ENCODE results near the gene KRTAP4-16. TPM values are rescaled to one million over a fixed set of nuclear protein-coding genes. Genes with fewer than 3 reads are reported as not detected.

KRTAP4-16 gene
- total and polyA plus RNA-seq, 2 of the 8 experiments (the other 6 are each of a cell fraction or from before 2014, with no cell fraction given): not detected

DNA sequence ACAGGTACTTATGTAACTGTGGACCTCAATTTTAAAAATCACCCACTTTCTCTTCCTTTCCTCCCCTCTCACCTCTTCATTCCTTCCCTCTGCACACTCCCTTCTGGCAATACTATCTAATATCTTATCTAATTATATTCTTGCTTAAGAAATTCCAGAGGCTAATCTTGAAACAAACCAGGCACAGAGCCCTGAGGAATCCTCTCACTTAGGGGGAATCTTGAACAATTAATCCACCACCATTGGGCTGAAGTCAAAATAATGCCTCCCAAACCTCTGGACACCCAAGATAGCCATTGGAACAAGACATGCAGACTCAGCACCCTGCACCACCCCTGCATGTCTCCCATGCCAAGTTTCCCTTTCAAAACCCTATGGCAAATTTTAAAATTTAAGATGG, 39.4 kb upstream of the KRTAP4-16 start:
- Histone ChIP-seq H3K79me1 (ENCODE audit: low read depth, low read length) (no peaks in the 10 kb centered on the region), H3K14ac (ENCODE audit: insufficient read length) (no peak overlapping the region), H3K79me2 (ENCODE audit: control insufficient read depth in 1 of 2, insufficient read depth in 2 of 2, low read length in 2 of 2) (no peaks in the 10 kb centered on the region), H2BK12ac (ENCODE audit: low read depth, low read length) (no peak overlapping the region), H3K56ac (replicated peaks; ENCODE audit: insufficient read length, low read depth, low read length) (no peak overlapping the region), H3K4me3 (ENCODE audit: extremely low read depth in 1 of 4, insufficient read depth in 2 of 4, low read depth in 3 of 4, low read length in 4 of 4) (no peak overlapping the region), H3K4ac (replicated peaks; ENCODE audit: insufficient read length, low read depth, low read length) (no peak overlapping the region), H3K9ac (replicated peaks in 1 of 4; ENCODE audit: extremely low read depth in 1 of 4, low read depth in 3 of 4, low read length in 3 of 4) (no peak overlapping the region), H3K27me3 (replicated peaks in 1 of 4; ENCODE audit: control insufficient read depth in 3 of 4, extremely low read depth in 1 of 4, insufficient read depth in 3 of 4, low read length in 3 of 4) (no peaks in the 10 kb centered on the region), H3K27ac (ENCODE audit: low read depth, low read length) (no peak overlapping the region), H2BK20ac (ENCODE audit: low read length) (no peak overlapping the region), H3K9me3 (ENCODE audit: insufficient read depth in 2 of 2, low read depth in 1 of 2, low read length in 1 of 2) (peaks cover 12% of the 10 kb centered on the region in 2 experiments; a peak in 3 of 4 replicates), H4K91ac (replicated peaks; ENCODE audit: insufficient read length, low read length) (no peak overlapping the region), H4K5ac (ENCODE audit: insufficient read length, low read depth, low read length) (no peak overlapping the region), H2AK5ac (ENCODE audit: low read depth, low read length) (no peak overlapping the region), H2AFZ (ENCODE audit: low read length) (no peak overlapping the region), H4K20me1 (replicated peaks in 1 of 2; ENCODE audit: control insufficient read depth in 1 of 2, insufficient read depth in 2 of 2, low read length in 2 of 2) (no peaks in the 10 kb centered on the region), H3K36me3 (ENCODE audit: control insufficient read depth in 2 of 4, insufficient read depth in 4 of 4, low read length in 3 of 4) (no peaks in the 10 kb centered on the region), H4K8ac (ENCODE audit: extremely low read depth, insufficient read depth, low read length) (no peak overlapping the region), H2BK5ac (ENCODE audit: low read depth, low read length) (no peak overlapping the region), H3K23ac (ENCODE audit: insufficient read length) (no peak overlapping the region), H3K4me2 (ENCODE audit: insufficient read depth in 1 of 2, low read depth in 2 of 2, low read length in 2 of 2) (no peak overlapping the region), H3K23me2 (ENCODE audit: low read depth, low read length) (no peaks in the 10 kb centered on the region), H3K18ac (ENCODE audit: extremely low read depth, low read length) (no peak overlapping the region), H2BK15ac (ENCODE audit: low read length) (no peak overlapping the region), H3K4me1 (replicated peaks in 1 of 4; ENCODE audit: control insufficient read depth in 3 of 4, insufficient read depth in 4 of 4, low read length in 3 of 4) (no peaks in the 10 kb centered on the region), H2BK120ac (replicated peaks; ENCODE audit: low read depth, low read length) (no peak overlapping the region)
- POLR2A ChIA-PET (ENCODE audit: partially characterized antibody): interaction anchor here (0.6 kb wide), 1 partner anchor 102 kb away, joined by 4 read pairs; no protein-coding TSS in a partner anchor
- FAIRE-seq (no peak), DNase-seq (ENCODE audit: low read depth in 1 of 2, low spot score in 2 of 2) (no peak)
- CTCF ChIA-PET (ENCODE audit: partially characterized antibody): interaction anchor here (1.0 kb wide), 1 partner anchor 8 kb away, joined by 3 read pairs; the partner anchor contains the start of gene KRTAP4-5
- TF ChIP-seq KDM4A (IDR thresholded peaks at IDR 0.05; ENCODE audit: low read depth, low read length, severe bottlenecking) (no peak), CHD1 (IDR thresholded peaks at IDR 0.05; ENCODE audit: low read depth, low read length) (no peak), POLR2AphosphoS5 (IDR thresholded peaks at IDR 0.05; ENCODE audit: low read depth, low read length) (no peak), SP2 (IDR thresholded peaks at IDR 0.05; ENCODE audit: low read length) (no peak), SIX5 (IDR thresholded peaks at IDR 0.05; ENCODE audit: low read depth, low read length) (no peak), HDAC6 (IDR thresholded peaks at IDR 0.05; ENCODE audit: low read depth, low read length) (no peak), BCL11A (IDR thresholded peaks at IDR 0.05; ENCODE audit: low read depth in 2 of 2, low read length in 2 of 2) (no peak), ZNF274 (IDR thresholded peaks at IDR 0.05; ENCODE audit: borderline replicate concordance, extremely low read depth, low read length) (no peak), CHD2 (IDR thresholded peaks at IDR 0.05; ENCODE audit: low read length) (no peak), SIRT6 (IDR thresholded peaks at IDR 0.05; ENCODE audit: low read length) (no peak), GABPA (IDR thresholded peaks at IDR 0.05; ENCODE audit: borderline replicate concordance, insufficient read depth, low read length) (no peak), MAFK (IDR thresholded peaks at IDR 0.05; ENCODE audit: low read depth, low read length) (no peak), TAF7 (optimal IDR thresholded peaks at IDR 0.05; ENCODE audit: borderline replicate concordance, low read depth, low read length) (no peak), KDM5A (IDR thresholded peaks at IDR 0.05; ENCODE audit: low read length) (no peak)
- TF ChIP-seq, protein P1, sequence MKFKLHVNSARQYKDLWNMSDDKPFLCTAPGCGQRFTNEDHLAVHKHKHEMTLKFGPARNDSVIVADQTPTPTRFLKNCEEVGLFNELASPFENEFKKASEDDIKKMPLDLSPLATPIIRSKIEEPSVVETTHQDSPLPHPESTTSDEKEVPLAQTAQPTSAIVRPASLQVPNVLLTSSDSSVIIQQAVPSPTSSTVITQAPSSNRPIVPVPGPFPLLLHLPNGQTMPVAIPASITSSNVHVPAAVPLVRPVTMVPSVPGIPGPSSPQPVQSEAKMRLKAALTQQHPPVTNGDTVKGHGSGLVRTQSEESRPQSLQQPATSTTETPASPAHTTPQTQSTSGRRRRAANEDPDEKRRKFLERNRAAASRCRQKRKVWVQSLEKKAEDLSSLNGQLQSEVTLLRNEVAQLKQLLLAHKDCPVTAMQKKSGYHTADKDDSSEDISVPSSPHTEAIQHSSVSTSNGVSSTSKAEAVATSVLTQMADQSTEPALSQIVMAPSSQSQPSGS (IDR thresholded peaks at IDR 0.05; ENCODE audit: low read length): no peak
